K562 (cell line): ENCODE results near the gene BCAR3. TPM values are rescaled to one million over a fixed set of nuclear protein-coding genes. Genes with fewer than 3 reads are reported as not detected.

Source experiments
- ATAC-seq: fragments of 200-7000 bp; cut with Tn5 transposase; 3 replicates; pipeline ENCODE4 v1.9.1; 2020; ENCODE audit warnings: moderate library complexity
- BruUV-seq: library from RNA; stranded (reverse); fragments of 400-500 nt; replicated peaks from 2 replicates; lab custom pipeline; 2021; lab: Mats Ljungman, UMichigan
- CTCF ChIA-PET: fragments of 300-600 bp; formaldehyde crosslinking; extraction: SDS; loops from one replicate; lab custom pipeline; 2021; ENCODE audit warnings: low intra/inter-chr PET ratio; lab: Yijun Ruan, JAX
- POLR2A ChIA-PET: fragments of 300-600, 350-650 bp; sonication (Branson Sonifier 250); formaldehyde crosslinking; extraction: SDS; loops from one replicate; lab custom pipeline; 2021; ENCODE audit warnings: antibody characterized with exemption, inconsistent platforms; lab: Yijun Ruan, JAX
- DNase-seq, 4 experiments: peaks; one replicate each; pipeline versions ENCODE4 v3.0.0 to v3.0.0-alpha.2; 2011 to 2018; ENCODE audit warnings: low spot score in 3 of 4, mixed read lengths in 3 of 4; ENCODE audit errors: extremely low read depth in 1 of 4
- FAIRE-seq: peaks from 2 replicates; lab custom pipeline; 2011; peaks lifted over from hg19 to GRCh38; lab: Jason Lieb, UNC
- H2AFZ ChIP-seq: 2 replicates; pipeline ENCODE4 v1.6.0; 2011; ENCODE audit warnings: low read depth, low read length, control low read depth, inconsistent platforms
- H3K27ac ChIP-seq: fragments of 200-600 bp; 3 replicates; pipeline ENCODE4 v1.8.0; 2011; ENCODE audit warnings: low read depth, mild to moderate bottlenecking, control low read depth, inconsistent platforms, low read length, moderate library complexity, mixed read lengths; ENCODE audit errors: extremely low read depth
- H3K27me3 ChIP-seq, 2 experiments: fragments of 300-600 bp in 1 of 2; 2 replicates in 1 of 2; 3 replicates in 1 of 2; pipeline versions ENCODE4 v1.6.0 to v1.8.0; 2011; ENCODE audit warnings: inconsistent platforms in 2 of 2, low read length in 2 of 2, mild to moderate bottlenecking in 1 of 2, mixed read lengths in 1 of 2, moderate library complexity in 1 of 2; ENCODE audit not compliant: control insufficient read depth in 2 of 2, insufficient read depth in 2 of 2
- H3K36me3 ChIP-seq: fragments of 300-600 bp; 3 replicates; pipeline ENCODE4 v1.8.0; 2011; ENCODE audit warnings: mild to moderate bottlenecking, low read length, inconsistent platforms; ENCODE audit not compliant: control insufficient read depth, insufficient read depth
- H3K4me1 ChIP-seq, 2 experiments: fragments of 200-600 bp in 1 of 2; replicated peaks in 1 of 2; 2 replicates in 1 of 2; 3 replicates in 1 of 2; pipeline versions ENCODE4 v1.5.1 to v1.8.0; 2011; ENCODE audit warnings: inconsistent platforms in 2 of 2, low read length in 2 of 2, mild to moderate bottlenecking in 1 of 2, mixed read lengths in 1 of 2, moderate library complexity in 1 of 2; ENCODE audit not compliant: control insufficient read depth in 2 of 2, insufficient read depth in 2 of 2
- H3K4me2 ChIP-seq: 2 replicates; pipeline ENCODE4 v1.6.1; 2011; ENCODE audit warnings: low read length, control low read depth, inconsistent platforms, mixed read lengths; ENCODE audit not compliant: insufficient read depth
- H3K4me3 ChIP-seq: fragments of 200-600 bp; sonication (generic), shearing (Covaris generic); 2 replicates; pipeline ENCODE4 v1.5.1; 2016; ENCODE audit warnings: control low read depth, inconsistent platforms
- H3K79me2 ChIP-seq: fragments of 200-600 bp; 3 replicates; pipeline ENCODE4 v1.8.0; 2011; ENCODE audit warnings: low read length, inconsistent platforms; ENCODE audit not compliant: control insufficient read depth, insufficient read depth
- H3K9ac ChIP-seq, 2 experiments: 2 replicates each; pipeline versions ENCODE4 v1.6.0 to v1.6.1; 2011; ENCODE audit warnings: low read depth in 2 of 2, low read length in 2 of 2, control low read depth in 1 of 2, inconsistent platforms in 1 of 2, mild to moderate bottlenecking in 1 of 2, mixed read lengths in 1 of 2; ENCODE audit not compliant: insufficient read depth in 1 of 2
- H3K9me1 ChIP-seq: one replicate; pipeline ENCODE4 v1.6.0; 2011; ENCODE audit warnings: inconsistent platforms, mild to moderate bottlenecking, low read length, moderate library complexity; ENCODE audit not compliant: control insufficient read depth, insufficient read depth
- H3K9me3 ChIP-seq: replicated peaks from 2 replicates; pipeline ENCODE4 v1.5.1; 2011; ENCODE audit warnings: low read depth, low read length, inconsistent platforms; ENCODE audit not compliant: control insufficient read depth, insufficient read depth
- H4K20me1 ChIP-seq: replicated peaks from 2 replicates; pipeline ENCODE4 v1.6.1; 2011; ENCODE audit warnings: low read length, inconsistent platforms, mixed read lengths; ENCODE audit not compliant: control insufficient read depth, insufficient read depth
- BCL6 ChIP-seq: fragments of 250-450 bp; sonication (Bioruptor Pico); IDR thresholded peaks from 2 replicates; pipeline ENCODE4 v1.4.0; 2020
- BRD9 ChIP-seq: fragments of 450-650 bp; IDR thresholded peaks from 2 replicates; pipeline ENCODE4 v1.6.1; 2018; ENCODE audit warnings: low read depth; ENCODE audit not compliant: partially characterized antibody
- HNRNPUL1 ChIP-seq: fragments of 200-400 bp; formaldehyde crosslinking; IDR thresholded peaks from 2 replicates; pipeline ENCODE4 v1.6.1; 2017; ENCODE audit warnings: low read length
- MBD2 ChIP-seq: sonication (generic); IDR thresholded peaks from 2 replicates; pipeline ENCODE4 v1.6.1; 2016; ENCODE audit warnings: low read depth, borderline replicate concordance
- PRPF4 ChIP-seq: fragments of 200-400 bp; formaldehyde crosslinking; IDR thresholded peaks from one replicate; pipeline ENCODE4 v1.6.1; 2017; ENCODE audit warnings: low read length, low read depth, mild to moderate bottlenecking; ENCODE audit not compliant: insufficient read depth, poor library complexity, severe bottlenecking
- RFX5 ChIP-seq: IDR thresholded peaks from 2 replicates; pipeline ENCODE4 v1.6.1; 2011; ENCODE audit warnings: low read depth, mild to moderate bottlenecking, improper control_type of control experiment, low read length
- SIN3A ChIP-seq, 2 experiments: fragments of 150-350 bp in 1 of 2; IDR thresholded peaks; 2 replicates each; pipeline ENCODE4 v1.6.1; 2011 to 2016; ENCODE audit warnings: borderline replicate concordance in 2 of 2, low read depth in 2 of 2, low read length in 2 of 2, mild to moderate bottlenecking in 2 of 2, moderate library complexity in 2 of 2; ENCODE audit not compliant: control insufficient read depth in 1 of 2
- ZNF445 ChIP-seq: fragments of 250-450 bp; sonication (Bioruptor Pico); IDR thresholded peaks from 2 replicates; pipeline ENCODE4 v1.4.0; 2020; ENCODE audit warnings: low read depth, mild to moderate bottlenecking, moderate library complexity
- ZNF707 ChIP-seq: fragments of 250-450 bp; sonication (Bioruptor Pico); conservative IDR thresholded peaks from 2 replicates; pipeline ENCODE4 v1.8.0; 2022; ENCODE audit warnings: inconsistent platforms, mild to moderate bottlenecking, moderate library complexity
- ZNF766 ChIP-seq: fragments of 200-800 bp; sonication (Bioruptor generic); conservative IDR thresholded peaks from 2 replicates; pipeline ENCODE4 v1.6.1; 2016; ENCODE audit warnings: missing genetic modification characterization, missing compliant biosample characterization
- WGBS: fragments of 100-300 bp; shearing (Covaris generic); methylation state at CpG from one replicate; pipeline ENCODE4 v1.1.6; 2016; ENCODE audit warnings: low coverage, mixed read lengths; ENCODE audit not compliant: insufficient coverage; ENCODE audit errors: missing lambda C conversion rate; 5-methylcytosine and 5-hydroxymethylcytosine counted together
- in situ Hi-C: fragments of 300-500 bp; cut with MboI; formaldehyde crosslinking; loops from 4 replicates; pipeline ENCODE4 v1.15.0; 2018; ENCODE audit warnings: inconsistent platforms, mixed read lengths
- intact Hi-C: fragments of 100-400 bp; cut with micrococcal nuclease; formaldehyde crosslinking; loops from 2 replicates; pipeline ENCODE4 v1.14.2; 2022
- polyA plus RNA-seq, 8 experiments: library from polyadenylated mRNA; depleted of rRNA in 4 of 8; stranded (reverse) in 5 of 8; unstranded in 3 of 8; fragments of >200 nt; fragmentation: Nextera tagmentation in 2 of 8; fragmentation: Illumina TruSeq in 1 of 8; extraction: Ambion mirVana in 2 of 8; extraction: Trizol in 1 of 8; gene quantifications; 2 replicates each; pipeline versions ENCODE4 v1.2.1 to v1.2.3, GENCODE V29; 2011 to 2014; ENCODE audit warnings: inconsistent platforms in 1 of 8, missing spikeins in 1 of 8
- total RNA-seq, 7 experiments: library from RNA; depleted of rRNA in 6 of 7; stranded (reverse); fragments of >200 nt in 6 of 7; fragmentation: Illumina TruSeq in 2 of 7; extraction: Trizol in 2 of 7; gene quantifications; 2 replicates each; pipeline versions ENCODE4 v1.2.1 to v1.2.3, GENCODE V29; 2011 to 2021; ENCODE audit warnings: low replicate concordance in 1 of 7
- TF ChIP-seq, protein P1 (sequence below): fragments of 250-450 bp; sonication (Bioruptor Pico); IDR thresholded peaks from 2 replicates; pipeline ENCODE4 v1.4.0; 2020; ENCODE audit warnings: mild to moderate bottlenecking, moderate library complexity, borderline replicate concordance
- TF ChIP-seq, protein P2 (sequence below): sonication (generic); formaldehyde crosslinking; IDR thresholded peaks from 2 replicates; pipeline ENCODE4 v1.8.1; 2023; ENCODE audit warnings: mild to moderate bottlenecking, missing genetic modification reagents
- TF ChIP-seq, protein P3 (sequence below): fragments of 250-450 bp; sonication (Bioruptor Pico); IDR thresholded peaks from 2 replicates; pipeline ENCODE4 v1.4.0; 2020; ENCODE audit warnings: mild to moderate bottlenecking, moderate library complexity

Gene BCAR3
- total and polyA plus RNA-seq, 9 of the 15 experiments (the other 6 are each of a cell fraction or from before 2014, with no cell fraction given): 1.8 to 6.3 (median 3.8) TPM

DNA sequence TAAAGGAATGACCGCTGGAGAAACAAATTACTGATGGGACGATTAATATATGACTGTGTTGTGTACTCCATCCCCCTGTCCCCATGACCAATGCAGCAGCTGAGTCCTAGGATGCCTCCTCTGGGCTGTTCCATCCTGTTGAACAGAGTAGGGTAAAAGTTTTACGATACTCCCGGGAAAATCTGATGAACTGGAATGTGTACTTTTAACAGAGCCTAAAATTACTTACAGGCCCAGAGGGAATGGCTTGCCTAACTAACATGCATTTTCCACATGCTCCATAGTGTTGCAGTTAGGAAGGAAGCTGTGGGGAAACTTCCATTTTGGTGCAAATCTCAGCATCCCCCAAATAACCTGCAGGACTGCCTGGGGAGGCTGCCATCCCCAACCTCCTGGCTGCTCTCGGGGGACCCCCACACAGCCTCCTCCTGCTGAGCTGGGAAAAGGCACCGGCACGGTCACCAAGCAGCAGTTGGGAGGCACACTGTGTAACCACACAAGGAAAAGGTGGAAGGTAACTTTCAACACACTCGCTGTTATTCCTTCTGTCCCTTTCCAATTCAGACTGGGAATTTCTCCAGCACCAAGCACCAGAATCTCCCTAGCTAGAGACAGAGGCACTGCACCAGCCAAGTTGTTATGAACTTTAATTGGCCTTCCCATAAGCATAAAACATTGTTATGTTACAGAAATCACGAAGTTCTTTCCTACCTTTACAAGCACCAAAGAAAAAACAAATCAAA is 97.2 kb downstream of the BCAR3 start:
- Histone ChIP-seq H2AFZ (peak overlapping the region; percentile 22; the same call in 1 of the 2 replicates), H3K36me3 (no peaks in the 10 kb centered on the region), H3K27ac (no peak overlapping the region), H3K9ac (no peak overlapping the region), H3K4me3 (no peak overlapping the region), H3K4me2 (no peak overlapping the region), H3K4me1 (peaks cover 0 to 14% of the 10 kb centered on the region in 2 experiments; a peak in 3 of 5 replicates), H3K27me3 (no peaks in the 10 kb centered on the region), H3K9me3 (no peaks in the 10 kb centered on the region), H3K9me1 (no peaks in the 10 kb centered on the region), H4K20me1 (no peaks in the 10 kb centered on the region), H3K79me2 (no peaks in the 10 kb centered on the region)
- no peak for DNase-seq
- intact Hi-C loops (no loop called here), in situ Hi-C loops (no loop called here)
- FAIRE-seq: no peak
- POLR2A ChIA-PET: interaction anchor here (0.6 kb wide), 1 partner anchor 57 kb away, joined by 3 read pairs; no protein-coding TSS in a partner anchor
- CTCF ChIA-PET: no interaction called here
- no peak for ATAC-seq
- BruUV-seq: no TSS peak
- WGBS: 29% methylated on average over 9 of the region's 9 CpGs
- TF ChIP-seq, protein P1, sequence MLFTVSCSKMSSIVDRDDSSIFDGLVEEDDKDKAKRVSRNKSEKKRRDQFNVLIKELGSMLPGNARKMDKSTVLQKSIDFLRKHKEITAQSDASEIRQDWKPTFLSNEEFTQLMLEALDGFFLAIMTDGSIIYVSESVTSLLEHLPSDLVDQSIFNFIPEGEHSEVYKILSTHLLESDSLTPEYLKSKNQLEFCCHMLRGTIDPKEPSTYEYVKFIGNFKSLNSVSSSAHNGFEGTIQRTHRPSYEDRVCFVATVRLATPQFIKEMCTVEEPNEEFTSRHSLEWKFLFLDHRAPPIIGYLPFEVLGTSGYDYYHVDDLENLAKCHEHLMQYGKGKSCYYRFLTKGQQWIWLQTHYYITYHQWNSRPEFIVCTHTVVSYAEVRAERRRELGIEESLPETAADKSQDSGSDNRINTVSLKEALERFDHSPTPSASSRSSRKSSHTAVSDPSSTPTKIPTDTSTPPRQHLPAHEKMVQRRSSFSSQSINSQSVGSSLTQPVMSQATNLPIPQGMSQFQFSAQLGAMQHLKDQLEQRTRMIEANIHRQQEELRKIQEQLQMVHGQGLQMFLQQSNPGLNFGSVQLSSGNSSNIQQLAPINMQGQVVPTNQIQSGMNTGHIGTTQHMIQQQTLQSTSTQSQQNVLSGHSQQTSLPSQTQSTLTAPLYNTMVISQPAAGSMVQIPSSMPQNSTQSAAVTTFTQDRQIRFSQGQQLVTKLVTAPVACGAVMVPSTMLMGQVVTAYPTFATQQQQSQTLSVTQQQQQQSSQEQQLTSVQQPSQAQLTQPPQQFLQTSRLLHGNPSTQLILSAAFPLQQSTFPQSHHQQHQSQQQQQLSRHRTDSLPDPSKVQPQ: no peak
- TF ChIP-seq BRD9 (no peak), BCL6 (no peak), ZNF766 (CRISPR knock-in tag) (no peak), SIN3A (IDR thresholded peaks at IDR 0.05; ENCODE audit: borderline replicate concordance in 2 of 2, control insufficient read depth in 1 of 2, low read depth in 2 of 2, low read length in 2 of 2) (no peak), HNRNPUL1 (no peak), MBD2 (no peak), PRPF4 (no peak), ZNF445 (CRISPR knock-in tag) (no peak), ZNF707 (CRISPR knock-in tag) (no peak), RFX5 (no peak)
- TF ChIP-seq, protein P2, sequence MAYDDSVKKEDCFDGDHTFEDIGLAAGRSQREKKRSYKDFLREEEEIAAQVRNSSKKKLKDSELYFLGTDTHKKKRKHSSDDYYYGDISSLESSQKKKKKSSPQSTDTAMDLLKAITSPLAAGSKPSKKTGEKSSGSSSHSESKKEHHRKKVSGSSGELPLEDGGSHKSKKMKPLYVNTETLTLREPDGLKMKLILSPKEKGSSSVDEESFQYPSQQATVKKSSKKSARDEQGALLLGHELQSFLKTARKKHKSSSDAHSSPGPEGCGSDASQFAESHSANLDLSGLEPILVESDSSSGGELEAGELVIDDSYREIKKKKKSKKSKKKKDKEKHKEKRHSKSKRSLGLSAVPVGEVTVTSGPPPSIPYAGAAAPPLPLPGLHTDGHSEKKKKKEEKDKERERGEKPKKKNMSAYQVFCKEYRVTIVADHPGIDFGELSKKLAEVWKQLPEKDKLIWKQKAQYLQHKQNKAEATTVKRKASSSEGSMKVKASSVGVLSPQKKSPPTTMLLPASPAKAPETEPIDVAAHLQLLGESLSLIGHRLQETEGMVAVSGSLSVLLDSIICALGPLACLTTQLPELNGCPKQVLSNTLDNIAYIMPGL (CRISPR knock-in tag): no peak
- TF ChIP-seq, protein P3, sequence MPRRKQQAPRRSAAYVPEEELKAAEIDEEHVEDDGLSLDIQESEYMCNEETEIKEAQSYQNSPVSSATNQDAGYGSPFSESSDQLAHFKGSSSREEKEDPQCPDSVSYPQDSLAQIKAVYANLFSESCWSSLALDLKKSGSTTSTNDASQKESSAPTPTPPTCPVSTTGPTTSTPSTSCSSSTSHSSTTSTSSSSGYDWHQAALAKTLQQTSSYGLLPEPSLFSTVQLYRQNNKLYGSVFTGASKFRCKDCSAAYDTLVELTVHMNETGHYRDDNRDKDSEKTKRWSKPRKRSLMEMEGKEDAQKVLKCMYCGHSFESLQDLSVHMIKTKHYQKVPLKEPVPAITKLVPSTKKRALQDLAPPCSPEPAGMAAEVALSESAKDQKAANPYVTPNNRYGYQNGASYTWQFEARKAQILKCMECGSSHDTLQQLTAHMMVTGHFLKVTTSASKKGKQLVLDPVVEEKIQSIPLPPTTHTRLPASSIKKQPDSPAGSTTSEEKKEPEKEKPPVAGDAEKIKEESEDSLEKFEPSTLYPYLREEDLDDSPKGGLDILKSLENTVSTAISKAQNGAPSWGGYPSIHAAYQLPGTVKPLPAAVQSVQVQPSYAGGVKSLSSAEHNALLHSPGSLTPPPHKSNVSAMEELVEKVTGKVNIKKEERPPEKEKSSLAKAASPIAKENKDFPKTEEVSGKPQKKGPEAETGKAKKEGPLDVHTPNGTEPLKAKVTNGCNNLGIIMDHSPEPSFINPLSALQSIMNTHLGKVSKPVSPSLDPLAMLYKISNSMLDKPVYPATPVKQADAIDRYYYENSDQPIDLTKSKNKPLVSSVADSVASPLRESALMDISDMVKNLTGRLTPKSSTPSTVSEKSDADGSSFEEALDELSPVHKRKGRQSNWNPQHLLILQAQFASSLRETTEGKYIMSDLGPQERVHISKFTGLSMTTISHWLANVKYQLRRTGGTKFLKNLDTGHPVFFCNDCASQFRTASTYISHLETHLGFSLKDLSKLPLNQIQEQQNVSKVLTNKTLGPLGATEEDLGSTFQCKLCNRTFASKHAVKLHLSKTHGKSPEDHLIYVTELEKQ (CRISPR knock-in tag): no peak
